Anterior cingulate cortex (tissue), 58 donors: ENCODE results near the gene BDH1.
"Not testable (repeated sequence)": the region's sequence is repeated elsewhere in the genome, so short reads cannot be mapped to it uniquely, and the experiment has no call there.

ENCODE experiments used
- DNase-seq, 58 donors: peaks; one replicate each; lab custom pipeline; 2025; lab: John Stamatoyannopoulos, UW

The BDH1 gene

DNA sequence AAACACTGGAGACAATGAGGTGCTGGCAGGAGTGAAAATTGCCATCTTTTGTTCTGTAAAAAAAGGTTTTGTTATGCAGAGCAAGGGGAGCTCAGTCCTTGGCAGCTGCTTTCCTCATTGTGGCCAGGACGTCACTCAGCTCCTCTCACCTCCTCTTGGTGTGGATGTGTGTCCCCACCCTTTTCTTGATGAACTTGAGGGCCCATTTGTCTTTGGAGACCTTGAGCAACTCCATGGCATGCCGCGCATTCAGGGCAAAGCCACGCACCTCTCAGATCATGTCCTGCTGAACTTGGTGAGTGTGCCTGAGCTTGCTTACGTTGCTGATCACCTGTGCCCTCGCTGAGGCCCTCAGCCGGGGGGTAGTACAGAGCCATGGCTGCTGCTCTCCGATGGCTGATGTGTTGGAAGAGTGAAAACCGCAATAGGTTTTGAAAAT, 24.5 kb upstream of the BDH1 start:
- DNase-seq, result no peak

DNA sequence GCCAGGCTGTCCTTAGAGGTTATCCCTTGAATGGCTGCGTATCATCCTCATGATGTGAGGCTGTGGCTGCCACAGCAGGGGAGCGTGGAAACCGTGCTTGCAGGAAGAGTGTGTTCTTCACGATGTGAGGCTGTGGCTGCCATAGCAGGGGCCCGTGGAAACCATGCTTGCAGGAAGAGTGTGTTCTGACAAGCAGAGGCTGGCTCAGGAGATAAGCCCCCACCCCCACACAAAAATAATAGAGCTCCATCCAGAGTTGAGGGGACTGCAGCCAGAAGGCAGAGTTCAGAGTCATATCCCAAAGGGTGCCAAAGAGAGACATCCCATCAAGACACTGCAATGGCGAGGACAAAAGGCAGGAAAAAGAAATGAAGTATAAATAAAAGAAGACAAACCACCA, 22.6 kb upstream of the BDH1 start:
- DNase-seq, result no peak

DNA sequence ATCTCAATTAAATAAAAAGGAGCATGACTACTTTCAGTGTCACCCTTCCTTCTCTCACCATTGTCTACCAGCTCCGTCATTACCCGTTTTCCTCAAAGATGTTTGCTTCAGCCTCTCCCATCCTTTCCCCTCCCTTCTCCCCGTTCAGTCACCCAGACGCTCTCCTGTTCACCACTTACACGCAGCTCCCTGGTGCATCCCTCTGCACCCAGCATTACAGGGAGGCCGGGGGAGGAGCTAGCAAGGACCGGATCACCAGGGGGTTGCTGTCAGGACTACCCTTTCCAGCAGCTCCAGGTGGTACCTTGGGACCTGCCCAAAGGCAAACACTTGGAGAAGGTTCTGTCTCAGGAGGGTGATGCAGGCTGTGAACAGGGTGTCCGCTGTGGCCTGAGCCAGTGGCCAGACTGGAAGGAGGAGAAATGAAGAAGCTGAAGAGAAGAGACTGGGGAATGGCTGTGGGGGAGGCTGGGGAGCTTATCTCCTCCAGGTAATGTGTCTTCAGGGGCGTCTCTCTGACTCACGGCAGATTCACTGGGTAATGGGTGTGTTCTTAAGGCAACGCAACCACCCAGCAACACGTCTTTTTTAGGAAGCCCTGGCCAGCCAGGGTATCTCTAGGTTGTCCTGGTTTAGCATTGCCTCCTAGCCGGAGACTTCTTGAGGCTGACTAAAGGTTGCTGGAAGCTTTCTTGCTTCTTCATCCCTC, 21.8 kb upstream of the BDH1 start:
- DNase-seq, result peak in 1 of 58 donors; percentile 31

DNA sequence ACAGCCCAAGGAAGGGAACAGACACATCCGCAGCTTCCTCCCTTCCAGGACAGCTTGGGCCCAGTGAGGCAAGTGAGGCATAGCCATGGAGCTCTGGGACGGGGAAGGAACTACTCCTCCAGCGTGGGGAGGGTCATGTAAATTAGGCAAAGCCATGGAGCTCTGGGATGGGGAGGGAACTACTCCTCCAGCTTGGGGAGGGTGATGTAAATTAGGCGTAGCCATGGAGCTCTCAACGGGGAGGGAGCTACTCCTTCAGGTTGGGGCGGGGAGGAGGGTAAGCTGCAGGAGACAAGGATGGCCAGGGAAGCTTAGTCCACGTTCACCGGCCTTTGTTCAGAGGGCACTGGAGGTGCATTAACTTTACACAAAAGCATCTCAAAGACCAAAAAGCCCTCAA, 21.1 kb upstream of the BDH1 start:
- no peak for DNase-seq

DNA sequence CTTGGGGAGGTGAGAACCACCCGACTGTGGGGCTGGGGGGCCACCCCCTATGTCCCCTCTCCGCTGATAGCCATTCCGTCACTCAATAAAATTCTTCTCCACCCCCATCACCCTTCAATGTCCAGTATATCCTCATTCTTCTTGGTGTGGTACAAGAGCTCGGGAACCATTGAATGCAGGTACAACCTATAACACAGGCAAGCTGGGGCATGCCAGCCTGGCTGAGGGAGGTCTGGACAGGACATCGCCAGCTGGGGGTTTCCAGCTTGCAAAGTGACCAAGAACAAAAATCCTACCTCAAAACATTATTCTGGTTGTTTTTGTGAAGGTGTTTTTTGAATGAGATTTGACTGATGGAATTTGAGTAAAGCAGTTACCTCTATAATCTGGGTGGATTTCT, 19.6 kb upstream of the BDH1 start:
- no peak for DNase-seq

DNA sequence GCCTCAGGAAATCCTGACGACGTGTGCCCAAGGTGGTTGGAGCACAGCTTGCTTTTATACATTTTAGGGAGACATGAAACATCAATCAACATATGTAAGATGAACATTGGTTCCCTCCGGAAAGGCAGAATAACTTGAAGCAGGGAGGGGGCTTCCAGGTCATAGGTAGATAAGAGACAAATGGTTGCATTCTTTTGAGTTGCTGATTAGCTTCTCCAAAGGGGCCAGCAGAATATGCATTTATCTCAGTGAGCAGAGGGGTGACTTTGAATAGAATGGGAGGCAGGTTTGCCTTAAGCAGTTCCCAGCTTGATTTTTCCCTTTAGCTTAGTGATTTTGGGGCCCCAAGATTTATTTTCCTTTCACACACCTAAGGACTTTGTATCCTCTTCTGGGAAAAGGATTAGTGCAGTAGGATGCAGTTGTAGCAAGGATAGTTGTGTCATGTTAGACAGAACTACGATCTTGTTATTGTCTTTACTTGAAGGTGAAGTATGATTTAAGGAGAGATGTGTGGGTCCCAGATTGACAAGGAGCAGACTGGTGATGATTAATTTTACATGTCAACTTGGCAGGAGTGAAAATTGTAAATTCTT, 18.7 kb upstream of the BDH1 start:
- DNase-seq, result not testable (repeated sequence)

DNA sequence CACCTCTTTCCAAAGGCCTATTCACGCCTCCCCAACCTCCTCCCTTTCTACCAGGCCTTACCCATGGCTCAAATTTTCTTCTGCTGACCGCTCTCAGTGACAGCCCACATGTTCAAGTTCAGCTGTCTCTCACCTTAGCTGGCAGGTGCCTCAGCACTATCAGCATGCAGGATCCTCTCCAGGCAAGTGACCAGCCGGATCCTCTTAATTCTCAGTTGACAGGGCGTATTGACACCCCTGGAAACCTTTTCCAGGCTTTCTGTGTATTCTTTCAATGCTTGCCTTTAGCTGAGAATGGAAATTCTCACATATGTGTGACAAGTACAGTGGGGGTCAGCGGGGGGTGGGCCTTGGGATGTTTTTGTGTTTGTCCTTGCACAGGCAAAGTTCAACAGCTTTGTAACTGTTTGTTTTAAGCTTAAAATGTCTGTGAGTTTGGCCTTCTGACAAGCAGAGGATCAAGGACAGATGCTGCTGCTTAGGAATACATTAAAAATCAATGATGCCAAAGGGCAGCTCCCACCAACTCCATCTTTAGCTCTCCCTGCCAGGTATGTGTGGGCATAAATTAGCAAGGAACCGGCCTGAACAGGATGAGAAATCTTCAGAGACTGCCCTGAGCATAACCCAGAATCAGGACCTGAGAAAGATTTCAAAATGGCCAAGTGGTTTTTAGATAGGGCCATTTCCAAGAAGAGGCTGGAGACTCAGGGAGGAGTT, 17.4 kb upstream of the BDH1 start:
- no peak for DNase-seq

GRCh38 chr3:197571880-197572172, 16.1 kb upstream of the BDH1 start:
- DNase-seq, result not testable (repeated sequence)

- not testable (repeated sequence) for DNase-seq
Observed at GRCh38 chr3:197571074-197571879, 15.5 kb upstream of the BDH1 start.

GRCh38 chr3:197569433-197569832, 13.7 kb upstream of the BDH1 start:
- DNase-seq, result not testable (repeated sequence)

DNA sequence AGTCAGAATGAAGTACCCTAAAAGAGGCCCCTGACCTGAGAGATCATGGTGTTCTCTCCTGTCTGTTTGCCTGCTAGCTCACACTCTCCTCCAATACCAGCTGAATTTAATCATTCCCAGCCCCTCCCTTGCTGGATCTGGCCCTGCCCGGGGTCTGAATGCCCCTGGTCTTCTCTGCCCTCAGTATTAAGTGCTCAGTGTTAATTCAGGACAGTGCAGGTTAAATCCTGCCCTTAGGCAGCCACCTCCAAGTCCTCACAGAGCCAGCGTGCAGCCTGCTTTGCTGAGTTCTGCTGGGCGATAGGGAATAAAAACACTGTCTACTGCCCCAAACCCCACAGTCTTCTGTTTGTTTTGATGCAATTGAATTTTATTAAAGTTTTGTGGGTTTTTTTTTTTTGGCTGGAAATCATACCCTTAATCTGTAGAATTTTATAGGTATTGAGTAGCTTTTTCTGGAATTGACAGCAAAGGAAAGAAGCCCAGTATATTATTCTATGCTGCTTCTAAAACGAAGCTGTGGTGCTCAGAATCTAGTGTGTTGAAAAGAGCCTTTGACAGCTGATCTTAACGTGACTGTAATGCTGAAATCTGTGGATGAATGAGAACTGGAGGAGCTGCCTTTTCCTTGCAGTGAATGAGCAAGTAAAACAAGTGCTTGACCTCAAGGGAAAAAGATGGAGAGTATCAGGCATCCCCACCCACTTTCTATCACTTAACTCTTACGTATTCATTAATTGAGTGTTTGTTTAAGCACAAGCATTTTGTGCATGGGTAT, 12.3 kb upstream of the BDH1 start:
- peak in 9 of 58 donors; percentile 7 to 76 (median 26) for DNase-seq

GRCh38 chr3:197566155-197566554, 10.4 kb upstream of the BDH1 start:
- DNase-seq, result not testable (repeated sequence)

- DNase-seq, result no peak
Observed at GRCh38 chr3:197564097-197564843, 8.5 kb upstream of the BDH1 start.

- DNase-seq, result no peak
Observed at GRCh38 chr3:197562398-197563251, 6.9 kb upstream of the BDH1 start.

DNA sequence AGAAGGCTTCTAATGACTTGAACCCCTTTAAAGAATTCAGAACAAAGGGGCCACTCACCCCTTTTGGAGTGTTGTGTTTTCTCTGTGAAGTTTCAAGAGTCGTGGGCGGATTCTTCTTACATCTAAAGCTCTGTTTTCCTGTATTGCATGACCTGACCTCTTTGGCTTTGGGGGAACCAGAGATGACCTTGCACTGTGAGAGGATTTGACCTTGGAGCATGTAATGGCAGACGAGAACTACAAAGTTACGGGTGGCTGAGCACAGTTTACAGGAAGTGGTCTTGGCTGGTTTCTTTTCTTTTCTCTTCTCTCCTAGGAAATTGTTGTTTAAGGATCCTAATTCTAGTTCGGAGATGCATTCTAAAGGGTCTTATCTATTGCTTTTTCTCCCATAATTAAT, 6.2 kb upstream of the BDH1 start:
- DNase-seq, result no peak

GRCh38 chr3:197559651-197560050, 3.9 kb upstream of the BDH1 start:
- DNase-seq, result no peak

GRCh38 chr3:197554562-197555280, 1.0 kb downstream of the BDH1 start:
- DNase-seq, result peak; percentile 73 to 99 (median 97)

- peak in 1 of 58 donors; percentile 53 for DNase-seq
Observed at GRCh38 chr3:197554196-197554561, 1.6 kb downstream of the BDH1 start.
